GM12878 (cell line): ENCODE measurements around the gene FRMPD2. TPM values are rescaled to one million over a fixed set of nuclear protein-coding genes. Genes with fewer than 3 reads are reported as not detected.
A peak's percentile ranks its signal among the peaks of the same experiment; 100 is the strongest.

ENCODE experiments used
- ATAC-seq: fragments of 200-7000 bp; cut with Tn5 transposase; 3 replicates; pipeline ENCODE4 v1.9.1; 2020; ENCODE audit warnings: mild to moderate bottlenecking, moderate library complexity
- BruUV-seq: library from RNA; stranded (reverse); fragments of 400-500 nt; replicated peaks from 2 replicates; lab custom pipeline; 2021; lab: Mats Ljungman, UMichigan
- CTCF ChIA-PET: fragments of 300-600 bp; sonication (Branson Sonifier 250); formaldehyde crosslinking; extraction: SDS; loops from one replicate; lab custom pipeline; 2021; ENCODE audit warnings: inconsistent platforms; lab: Yijun Ruan, JAX
- POLR2A ChIA-PET: fragments of 350-600 bp; formaldehyde crosslinking; extraction: SDS; loops from one replicate; lab custom pipeline; 2021; ENCODE audit warnings: inconsistent platforms; lab: Charles Lee
- RAD21 ChIA-PET: fragments of 300-600 bp; sonication (Branson Sonifier 250); formaldehyde crosslinking; loops from one replicate; lab custom pipeline; 2023; ENCODE audit warnings: antibody characterized with exemption; ENCODE audit not compliant: unreplicated experiment; lab: Charles Lee
- SMC1A ChIA-PET: fragments of 300-600 bp; sonication (Branson Sonifier 250); formaldehyde crosslinking; loops from one replicate; lab custom pipeline; 2023; ENCODE audit not compliant: unreplicated experiment, uncharacterized antibody; lab: Charles Lee
- DNase-seq: peaks from one replicate; pipeline ENCODE4 v3.0.0-alpha.2; 2011; ENCODE audit warnings: low read depth, low spot score
- FAIRE-seq: peaks from 3 replicates; lab custom pipeline; 2011; peaks lifted over from hg19 to GRCh38; lab: Jason Lieb, UNC
- H2AFZ ChIP-seq: 2 replicates; pipeline ENCODE4 v1.6.0; 2011; ENCODE audit warnings: low read depth, low read length, control low read depth; ENCODE audit not compliant: control insufficient read depth
- H3K27ac ChIP-seq: 2 replicates; pipeline ENCODE4 v1.5.1; 2011; ENCODE audit warnings: control low read depth; ENCODE audit not compliant: control insufficient read depth, insufficient read depth
- H3K27me3 ChIP-seq, 2 experiments: replicated peaks in 1 of 2; 2 replicates each; pipeline versions ENCODE4 v1.6.0 to v1.6.1; 2011; ENCODE audit warnings: low read length in 1 of 2; ENCODE audit not compliant: control insufficient read depth in 2 of 2, insufficient read depth in 2 of 2
- H3K36me3 ChIP-seq, 2 experiments: 2 replicates each; pipeline ENCODE4 v1.5.1; 2011; ENCODE audit warnings: low read length in 1 of 2; ENCODE audit not compliant: control insufficient read depth in 2 of 2, insufficient read depth in 2 of 2
- H3K4me1 ChIP-seq: 2 replicates; pipeline ENCODE4 v1.6.1; 2011; ENCODE audit warnings: mild to moderate bottlenecking, low read length, moderate library complexity, mixed read lengths; ENCODE audit not compliant: control insufficient read depth, insufficient read depth
- H3K4me2 ChIP-seq: 2 replicates; pipeline ENCODE4 v1.6.0; 2011; ENCODE audit warnings: control low read depth; ENCODE audit not compliant: control insufficient read depth, insufficient read depth
- H3K4me3 ChIP-seq: fragments of 200-600 bp; sonication (generic); 2 replicates; pipeline ENCODE4 v1.5.1; 2016
- H3K79me2 ChIP-seq: 2 replicates; pipeline ENCODE4 v1.6.0; 2011; ENCODE audit warnings: low read length; ENCODE audit not compliant: control insufficient read depth, insufficient read depth
- H3K9ac ChIP-seq: 2 replicates; pipeline ENCODE4 v1.8.0; 2011; ENCODE audit warnings: low read length, control low read depth, mixed read lengths; ENCODE audit not compliant: control insufficient read depth, insufficient read depth
- H3K9me3 ChIP-seq: replicated peaks from 3 replicates; pipeline ENCODE4 v1.5.1; 2011; ENCODE audit warnings: mild to moderate bottlenecking, low read length; ENCODE audit not compliant: control insufficient read depth, insufficient read depth
- H4K20me1 ChIP-seq: 2 replicates; pipeline ENCODE4 v1.6.0; 2011; ENCODE audit not compliant: control insufficient read depth, insufficient read depth
- ATF3 ChIP-seq: IDR thresholded peaks from 2 replicates; pipeline ENCODE4 v1.6.1; 2011; ENCODE audit warnings: low read depth, mild to moderate bottlenecking, low read length, moderate library complexity, borderline replicate concordance; ENCODE audit errors: extremely low read depth
- HDAC6 ChIP-seq: fragments of 200-600 bp; sonication (generic); IDR thresholded peaks from one replicate; pipeline ENCODE4 v1.8.0; 2017; ENCODE audit warnings: antibody characterized with exemption; ENCODE audit not compliant: unreplicated experiment
- HSF1 ChIP-seq: fragments of 150-350 bp; IDR thresholded peaks from 2 replicates; pipeline ENCODE4 v1.6.1; 2014; ENCODE audit warnings: mild to moderate bottlenecking, low read depth, low read length
- IKZF2 ChIP-seq, 2 experiments: fragments of 450-650 bp; IDR thresholded peaks; 2 replicates each; pipeline ENCODE4 v1.6.1; 2017; ENCODE audit warnings: mild to moderate bottlenecking in 2 of 2, moderate library complexity in 2 of 2
- MLLT1 ChIP-seq: fragments of 450-650 bp; IDR thresholded peaks from 2 replicates; pipeline ENCODE4 v1.6.1; 2016; ENCODE audit warnings: mild to moderate bottlenecking
- PAX8 ChIP-seq: fragments of 450-650 bp; IDR thresholded peaks from 2 replicates; pipeline ENCODE4 v1.6.1; 2017; ENCODE audit warnings: mild to moderate bottlenecking, moderate library complexity
- POLR2A ChIP-seq: IDR thresholded peaks from 2 replicates; pipeline ENCODE4 v1.6.1; 2011; ENCODE audit warnings: low read depth, mild to moderate bottlenecking, low read length
- SRF ChIP-seq, 2 experiments: IDR thresholded peaks; 2 replicates each; pipeline ENCODE4 v1.6.1; 2011; ENCODE audit warnings: low read depth in 2 of 2, low read length in 2 of 2, mild to moderate bottlenecking in 1 of 2, moderate library complexity in 1 of 2
- ZBTB40 ChIP-seq: fragments of 450-650 bp; IDR thresholded peaks from 2 replicates; pipeline ENCODE4 v1.6.1; 2016; ENCODE audit warnings: mild to moderate bottlenecking, moderate library complexity, borderline replicate concordance
- WGBS: methylation state at CpG from one replicate; pipeline ENCODE4 v1.1.6; 2016; ENCODE audit warnings: low lambda C conversion rate; ENCODE audit not compliant: insufficient replicate concordance, insufficient coverage; ENCODE audit errors: missing lambda C conversion rate; 5-methylcytosine and 5-hydroxymethylcytosine counted together
- in situ Hi-C: fragments of 300-500 bp; cut with MboI; formaldehyde crosslinking; loops from 9 replicates; pipeline ENCODE4 v1.14.3; 2018; ENCODE audit warnings: mixed read lengths
- intact Hi-C: fragments of 100-400 bp; cut with micrococcal nuclease; formaldehyde crosslinking; loops from one replicate; pipeline ENCODE4 v1.14.2; 2022; ENCODE audit not compliant: unreplicated experiment
- polyA plus RNA-seq, 11 experiments: library from polyadenylated mRNA; depleted of rRNA in 4 of 11; unstranded in 6 of 11; stranded (reverse) in 5 of 11; fragments of >200 nt; fragmentation: Nextera tagmentation in 4 of 11; fragmentation: Illumina TruSeq in 1 of 11; extraction: Ambion mirVana in 4 of 11; extraction: Trizol in 1 of 11; gene quantifications; 1 replicate in 1 of 11; 2 replicates in 10 of 11; pipeline versions ENCODE4 v1.2.1 to v1.2.3, GENCODE V29; 2011 to 2016; ENCODE audit warnings: inconsistent platforms in 2 of 11, missing spikeins in 2 of 11, low read depth in 1 of 11
- total RNA-seq, 4 experiments: library from RNA; depleted of rRNA in 3 of 4; stranded (reverse); fragments of >200 nt in 3 of 4; fragmentation: Illumina TruSeq in 1 of 4; extraction: Trizol in 1 of 4; gene quantifications; 2 replicates each; pipeline versions ENCODE4 v1.2.1 to v1.2.3, GENCODE V29; 2013 to 2021
- TF ChIP-seq, protein P1 (sequence below): fragments of 450-650 bp; IDR thresholded peaks from 2 replicates; pipeline ENCODE4 v1.6.1; 2017; ENCODE audit warnings: mild to moderate bottlenecking, moderate library complexity

Gene FRMPD2
- total and polyA plus RNA-seq, 10 of the 15 experiments (the other 5 are each of a cell fraction or from before 2014, with no cell fraction given): 0.38 to 5.7 (median 1.4) TPM

DNA sequence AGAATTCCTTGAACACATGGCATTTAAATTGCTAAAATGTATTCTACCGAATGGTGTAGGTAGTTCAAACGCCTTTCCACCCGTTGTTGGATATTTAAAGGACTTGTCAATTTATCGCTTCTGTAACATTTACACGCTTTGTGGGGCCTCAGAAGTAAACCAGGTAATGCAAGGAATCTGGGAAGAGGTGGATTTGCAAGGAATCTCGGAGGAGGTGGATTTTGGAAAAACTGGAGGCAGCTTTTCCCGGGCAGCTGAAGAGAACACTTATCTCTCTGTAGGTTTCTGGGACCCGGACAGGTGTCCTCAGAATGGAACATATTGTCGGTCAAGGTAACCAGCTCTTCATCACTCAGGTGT is 31.4 kb upstream of the FRMPD2 start:
- H3K79me2 ChIP-seq: peaks cover 27% of the 10 kb centered on the region
- H3K9me3 ChIP-seq: no peaks in the 10 kb centered on the region
- ChIA-PET POLR2A (interaction anchor here (0.6 to 1.1 kb wide), 4 partner anchors 9 to 27 kb away, joined by 3 to 4 read pairs (median 4); no protein-coding TSS in a partner anchor), RAD21 (interaction anchor here (0.7 to 0.8 kb wide), 2 partner anchors 18 to 351 kb away, joined by 3 to 4 read pairs; no protein-coding TSS in a partner anchor), CTCF (interaction anchor here (1.0 to 8.1 kb wide), 2 partner anchors 10 to 17 kb away, joined by 3 to 87 read pairs; no protein-coding TSS in a partner anchor), SMC1A (interaction anchor here (0.7 to 0.9 kb wide), 3 partner anchors 10 to 25 kb away, joined by 3 read pairs; no protein-coding TSS in a partner anchor)
- DNase-seq (no peak), FAIRE-seq (no peak), ATAC-seq (no peak)
- no peaks in the 10 kb centered on the region for H4K20me1 ChIP-seq
- no TSS peak for BruUV-seq
- intact Hi-C loops: loop anchor here (1.0 to 2.0 kb wide), 2 partner anchors 23 to 31 kb away; no protein-coding TSS in a partner anchor
- in situ Hi-C loops: no loop called here
- peaks cover 14% of the 10 kb centered on the region for H3K4me1 ChIP-seq
- H3K4me2 ChIP-seq: peak overlapping the region; percentile 85
- WGBS: 56% methylated on average over 9 of the region's 9 CpGs
- peak overlapping the region; percentile 53 for H2AFZ ChIP-seq
- H3K27me3 ChIP-seq: no peaks in the 10 kb centered on the region
- peak overlapping the region; percentile 31; the same call in 1 of the 2 replicates for H3K9ac ChIP-seq
- TF ChIP-seq HSF1: no peak
- TF ChIP-seq SRF (IDR thresholded peaks at IDR 0.05; ENCODE audit: low read depth in 2 of 2, low read length in 2 of 2): no peak
- TF ChIP-seq, protein P1, sequence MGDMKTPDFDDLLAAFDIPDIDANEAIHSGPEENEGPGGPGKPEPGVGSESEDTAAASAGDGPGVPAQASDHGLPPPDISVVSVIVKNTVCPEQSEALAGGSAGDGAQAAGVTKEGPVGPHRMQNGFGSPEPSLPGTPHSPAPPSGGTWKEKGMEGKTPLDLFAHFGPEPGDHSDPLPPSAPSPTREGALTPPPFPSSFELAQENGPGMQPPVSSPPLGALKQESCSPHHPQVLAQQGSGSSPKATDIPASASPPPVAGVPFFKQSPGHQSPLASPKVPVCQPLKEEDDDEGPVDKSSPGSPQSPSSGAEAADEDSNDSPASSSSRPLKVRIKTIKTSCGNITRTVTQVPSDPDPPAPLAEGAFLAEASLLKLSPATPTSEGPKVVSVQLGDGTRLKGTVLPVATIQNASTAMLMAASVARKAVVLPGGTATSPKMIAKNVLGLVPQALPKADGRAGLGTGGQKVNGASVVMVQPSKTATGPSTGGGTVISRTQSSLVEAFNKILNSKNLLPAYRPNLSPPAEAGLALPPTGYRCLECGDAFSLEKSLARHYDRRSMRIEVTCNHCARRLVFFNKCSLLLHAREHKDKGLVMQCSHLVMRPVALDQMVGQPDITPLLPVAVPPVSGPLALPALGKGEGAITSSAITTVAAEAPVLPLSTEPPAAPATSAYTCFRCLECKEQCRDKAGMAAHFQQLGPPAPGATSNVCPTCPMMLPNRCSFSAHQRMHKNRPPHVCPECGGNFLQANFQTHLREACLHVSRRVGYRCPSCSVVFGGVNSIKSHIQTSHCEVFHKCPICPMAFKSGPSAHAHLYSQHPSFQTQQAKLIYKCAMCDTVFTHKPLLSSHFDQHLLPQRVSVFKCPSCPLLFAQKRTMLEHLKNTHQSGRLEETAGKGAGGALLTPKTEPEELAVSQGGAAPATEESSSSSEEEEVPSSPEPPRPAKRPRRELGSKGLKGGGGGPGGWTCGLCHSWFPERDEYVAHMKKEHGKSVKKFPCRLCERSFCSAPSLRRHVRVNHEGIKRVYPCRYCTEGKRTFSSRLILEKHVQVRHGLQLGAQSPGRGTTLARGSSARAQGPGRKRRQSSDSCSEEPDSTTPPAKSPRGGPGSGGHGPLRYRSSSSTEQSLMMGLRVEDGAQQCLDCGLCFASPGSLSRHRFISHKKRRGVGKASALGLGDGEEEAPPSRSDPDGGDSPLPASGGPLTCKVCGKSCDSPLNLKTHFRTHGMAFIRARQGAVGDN: no peak
- no peak for TF ChIP-seq POLR2A
- TF ChIP-seq HDAC6: no peak
- TF ChIP-seq IKZF2 (IDR thresholded peaks at IDR 0.05): 0 out of 4 replicates have a peak, but pooled peaks of 1 of the 2 experiments have one; percentile 11
- no peak for TF ChIP-seq PAX8
- peak; percentile 63; the same call in 1 of the 2 replicates for TF ChIP-seq MLLT1
- TF ChIP-seq ATF3: no peak
- TF ChIP-seq ZBTB40: peak; percentile 24; the same call in 1 of the 2 replicates
- H3K4me3 ChIP-seq: peak overlapping the region; percentile 37
- no peak overlapping the region for H3K27ac ChIP-seq
- no peaks in the 10 kb centered on the region for H3K36me3 ChIP-seq
